H1 (cell line): ENCODE measurements around the gene PRRG2. TPM values are rescaled to one million over a fixed set of nuclear protein-coding genes. Genes with fewer than 3 reads are reported as not detected.

Experiments used
- CREB1 ChIP-seq: IDR thresholded peaks from 2 replicates; pipeline ENCODE4 v1.6.1; 2012; ENCODE audit warnings: inconsistent platforms
- GTF2F1 ChIP-seq: IDR thresholded peaks from 2 replicates; pipeline ENCODE4 v1.6.1; 2012; ENCODE audit warnings: low read depth, low read length, improper control_type of control experiment, borderline replicate concordance
- MAFK ChIP-seq: IDR thresholded peaks from 2 replicates; pipeline ENCODE4 v1.6.1; 2012; ENCODE audit warnings: low read depth, mild to moderate bottlenecking, improper control_type of control experiment, low read length
- SP1 ChIP-seq: IDR thresholded peaks from 2 replicates; pipeline ENCODE4 v1.6.1; 2011; ENCODE audit warnings: low read depth, low read length
- polyA plus RNA-seq, 7 experiments: library from polyadenylated mRNA; depleted of rRNA in 3 of 7; stranded (reverse) in 5 of 7; unstranded in 2 of 7; fragments of >200 nt in 5 of 7; fragments of 200-250 nt in 2 of 7; gene quantifications; 1 replicate in 5 of 7; 2 replicates in 1 of 7; 4 replicates in 1 of 7; pipeline versions ENCODE4 v1.2.1 to v1.2.3, GENCODE V29; 2011 to 2013; ENCODE audit warnings: missing spikeins in 2 of 7, mixed read lengths in 2 of 7
- total RNA-seq: library from RNA; stranded (reverse); fragmentation: NEBNext Ultra II Directional; extraction: Animal tissue kit (Norgen Biotek cat#: 25700); gene quantifications from 2 replicates; pipeline ENCODE4 v1.2.1, GENCODE V29; 2021

The PRRG2 gene
- total and polyA plus RNA-seq, 2 of the 8 experiments (the other 6 are each of a cell fraction or from before 2014, with no cell fraction given): 4.1 to 5.6 TPM

GRCh38 chr19:49591731-49592485 lies 10.8 kb downstream of the PRRG2 start (continued):
- TF ChIP-seq MAFK: no peak
- peak; percentile 20; the same call in 1 of the 2 replicates for TF ChIP-seq CREB1
- no peak for TF ChIP-seq SP1
- TF ChIP-seq GTF2F1: no peak
